ENCODE data around the gene REPS2. TPM values are rescaled to one million over a fixed set of nuclear protein-coding genes. Genes with fewer than 3 reads are reported as not detected.

Gene REPS2
- total RNA-seq, 1 experiment from 2014 or later, result 4.5 TPM

GRCh38 chrX:17031827-17032226 lies 85.4 kb downstream of the REPS2 start:
- ChIA-PET CTCF (no interaction called here), POLR2A (no interaction called here)
- intact Hi-C loops (cut with micrococcal nuclease; ENCODE audit: unreplicated experiment) (no loop called here), in situ Hi-C loops (cut with HindIII; ENCODE audit: low pct_unique_long_range_greater_than_20kb, low sequenced_read_pairs) (no loop called here)
- no peaks in the 10 kb centered on the region for H3K4me1 ChIP-seq (ENCODE audit: control insufficient read depth, insufficient read depth, low read length)
- H3K4me3 ChIP-seq (ENCODE audit: low read depth in 2 of 2, low read length in 2 of 2), result no peak overlapping the region
- no peaks in the 10 kb centered on the region for H3K36me3 ChIP-seq (ENCODE audit: control insufficient read depth, insufficient read depth, low read length)
- H3K9me3 ChIP-seq (ENCODE audit: control insufficient read depth, insufficient read depth, low read depth, low read length), result no peaks in the 10 kb centered on the region
- no peak overlapping the region for H3K27ac ChIP-seq (ENCODE audit: low read length)
- BruUV-seq (replicated peaks), result no TSS peak
- DNase-seq (ENCODE audit: low read depth, low spot score) (no peak), ATAC-seq (no peak)
- TF ChIP-seq REST (IDR thresholded peaks at IDR 0.05; ENCODE audit: insufficient read depth in 1 of 2, low read depth in 2 of 2, low read length in 1 of 2) (no peak), POLR2AphosphoS5 (IDR thresholded peaks at IDR 0.05; ENCODE audit: low read depth, low read length) (no peak), TCF7L2 (IDR thresholded peaks at IDR 0.05; ENCODE audit: low read depth, low read length) (no peak), CTCF (IDR thresholded peaks at IDR 0.05) (no peak), SIN3A (IDR thresholded peaks at IDR 0.05; ENCODE audit: borderline replicate concordance, insufficient read depth, low read depth, low read length) (no peak)
- no peaks in the 10 kb centered on the region for H3K27me3 ChIP-seq (ENCODE audit: control insufficient read depth, insufficient read depth, low read length)

- in situ Hi-C loops (cut with HindIII; ENCODE audit: low pct_unique_long_range_greater_than_20kb, low sequenced_read_pairs), result no loop called here
- no TSS peak for BruUV-seq (replicated peaks)
These were observed 85.9 kb downstream of the REPS2 start for GRCh38 chrX:17032351-17032750.

More at GRCh38 chrX:17032351-17032750, 85.9 kb downstream of the REPS2 start:
- H3K27ac ChIP-seq (ENCODE audit: low read length), result no peak overlapping the region
- ChIA-PET CTCF (no interaction called here), POLR2A (no interaction called here)
- H3K36me3 ChIP-seq (ENCODE audit: control insufficient read depth, insufficient read depth, low read length), result no peaks in the 10 kb centered on the region
- DNase-seq (ENCODE audit: low read depth, low spot score) (no peak), ATAC-seq (no peak)
- H3K9me3 ChIP-seq (ENCODE audit: control insufficient read depth, insufficient read depth, low read depth, low read length), result no peaks in the 10 kb centered on the region
- intact Hi-C loops (cut with micrococcal nuclease; ENCODE audit: unreplicated experiment), result no loop called here
- TF ChIP-seq REST (IDR thresholded peaks at IDR 0.05; ENCODE audit: insufficient read depth in 1 of 2, low read depth in 2 of 2, low read length in 1 of 2) (no peak), SIN3A (IDR thresholded peaks at IDR 0.05; ENCODE audit: borderline replicate concordance, insufficient read depth, low read depth, low read length) (no peak), CTCF (IDR thresholded peaks at IDR 0.05) (no peak), POLR2AphosphoS5 (IDR thresholded peaks at IDR 0.05; ENCODE audit: low read depth, low read length) (no peak), TCF7L2 (IDR thresholded peaks at IDR 0.05; ENCODE audit: low read depth, low read length) (no peak)
- H3K4me1 ChIP-seq (ENCODE audit: control insufficient read depth, insufficient read depth, low read length), result no peaks in the 10 kb centered on the region
- no peaks in the 10 kb centered on the region for H3K27me3 ChIP-seq (ENCODE audit: control insufficient read depth, insufficient read depth, low read length)
- no peak overlapping the region for H3K4me3 ChIP-seq (ENCODE audit: low read depth in 2 of 2, low read length in 2 of 2)

Measured in Panc1 (cell line).